SHP77 (cell line): ENCODE data around the gene SLC5A8.
"Not testable (repeated sequence)": the region's sequence is repeated elsewhere in the genome, so short reads cannot be mapped to it uniquely, and the experiment has no call there.

Source experiments
- DNase-seq, 2 experiments: peaks; one replicate each; lab custom pipeline; 2025; lab: John Stamatoyannopoulos, UW

SLC5A8 gene

DNA sequence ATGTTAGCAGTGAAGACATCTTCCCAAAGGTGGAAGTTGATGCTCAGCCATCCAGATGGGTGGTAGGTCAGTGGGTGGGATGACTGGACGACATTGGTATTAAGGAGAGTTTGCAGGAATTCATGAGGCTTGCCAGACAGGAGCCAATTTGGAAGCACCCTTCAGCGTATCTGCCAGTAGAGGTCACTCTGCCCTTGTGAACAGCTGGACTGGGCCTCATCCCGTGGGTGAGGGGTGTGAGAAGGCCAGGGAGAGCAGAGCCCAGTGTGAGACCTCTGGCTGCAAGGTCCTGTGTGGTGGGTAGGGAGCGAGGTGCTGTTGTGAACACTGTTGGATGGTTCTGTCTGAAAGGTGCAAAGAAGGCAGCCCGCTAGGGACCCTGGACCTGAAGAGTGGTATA, 37.7 kb downstream of the SLC5A8 start:
- no peak for DNase-seq

GRCh38 chr12:101168001-101168400, 42.0 kb downstream of the SLC5A8 start:
- DNase-seq = no peak

GRCh38 chr12:101166866-101167265, 43.2 kb downstream of the SLC5A8 start:
- no peak for DNase-seq

- no peak for DNase-seq
Observed at GRCh38 chr12:101165319-101165718, 44.7 kb downstream of the SLC5A8 start.

DNA sequence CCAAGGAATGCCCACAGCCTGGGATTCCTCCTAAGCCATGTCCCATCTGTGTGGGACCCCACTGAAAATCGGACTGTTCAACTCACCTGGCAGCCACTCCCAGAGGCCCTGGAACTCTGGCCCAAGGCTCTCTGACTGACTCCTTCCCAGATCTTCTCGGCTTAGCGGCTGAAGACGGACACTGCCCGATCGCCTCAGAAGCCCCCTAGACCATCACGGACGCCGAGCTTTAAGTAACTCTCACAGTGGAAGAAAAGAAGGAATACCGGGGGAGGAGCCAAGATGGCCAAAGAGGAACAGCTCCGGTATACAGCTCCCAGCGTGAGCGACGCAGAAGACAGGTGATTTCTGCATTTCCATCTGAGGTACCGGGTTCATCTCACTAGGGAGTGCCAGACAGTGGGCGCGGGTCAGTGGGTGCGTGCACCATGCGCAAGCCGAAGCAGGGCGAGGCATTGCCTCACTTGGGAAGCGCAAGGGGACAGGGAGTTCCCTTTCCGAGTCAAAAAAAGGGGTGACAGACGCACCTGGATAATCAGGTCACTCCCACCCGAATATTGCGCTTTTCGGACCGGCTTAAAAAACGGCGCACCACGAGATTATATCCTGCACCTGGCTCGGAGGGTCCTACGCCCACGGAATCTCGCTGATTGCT, 64.1 kb downstream of the SLC5A8 start:
- not testable (repeated sequence) for DNase-seq

GRCh38 chr12:101127521-101128219, 82.4 kb downstream of the SLC5A8 start:
- no peak for DNase-seq

- no peak for DNase-seq
Observed at GRCh38 chr12:101117842-101118241, 92.2 kb downstream of the SLC5A8 start.

GRCh38 chr12:101116911-101117310, 93.1 kb downstream of the SLC5A8 start:
- DNase-seq = no peak

- no peak for DNase-seq
Observed at GRCh38 chr12:101115326-101115725, 94.7 kb downstream of the SLC5A8 start.

- no peak for DNase-seq
Observed at GRCh38 chr12:101111441-101111840, 98.6 kb downstream of the SLC5A8 start.

DNA sequence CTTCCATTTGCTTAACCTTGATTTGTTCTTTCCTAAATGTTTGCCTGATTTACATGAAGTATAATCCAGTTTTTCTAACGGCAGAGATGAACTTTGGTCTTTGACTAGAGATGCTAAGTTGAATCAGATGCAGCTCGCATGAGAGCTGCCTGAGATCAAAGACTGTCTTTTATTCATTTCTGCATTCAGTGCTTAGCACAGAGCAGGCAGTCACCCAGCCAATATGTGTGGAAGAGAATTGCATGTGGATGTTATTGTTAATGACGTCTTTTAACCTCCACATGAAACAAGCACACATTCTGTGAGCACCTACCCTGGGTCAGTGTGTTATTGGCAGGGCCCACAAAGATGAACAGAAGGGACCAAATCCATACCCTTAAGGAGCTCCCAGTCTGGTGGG, 99.2 kb downstream of the SLC5A8 start:
- no peak for DNase-seq

DNA sequence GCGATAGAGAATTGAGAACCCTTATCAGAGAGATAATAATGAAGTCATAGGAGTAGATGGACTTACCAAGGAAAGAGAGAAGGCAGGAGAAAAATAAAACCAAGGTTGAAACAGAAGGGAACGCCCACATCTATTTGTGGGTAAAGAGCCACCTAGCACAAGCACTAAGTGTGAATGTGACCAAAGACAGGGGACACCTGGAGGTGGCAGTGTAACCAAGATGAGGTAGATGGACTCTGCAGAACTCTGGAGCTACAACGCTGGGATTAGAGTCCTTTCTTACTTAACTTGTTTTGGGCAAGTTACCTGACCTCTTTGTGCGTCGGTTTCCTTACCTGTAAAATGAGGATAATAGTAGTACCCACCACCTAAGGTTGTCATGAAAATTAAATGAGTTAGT, 101.9 kb downstream of the SLC5A8 start:
- DNase-seq = no peak

DNA sequence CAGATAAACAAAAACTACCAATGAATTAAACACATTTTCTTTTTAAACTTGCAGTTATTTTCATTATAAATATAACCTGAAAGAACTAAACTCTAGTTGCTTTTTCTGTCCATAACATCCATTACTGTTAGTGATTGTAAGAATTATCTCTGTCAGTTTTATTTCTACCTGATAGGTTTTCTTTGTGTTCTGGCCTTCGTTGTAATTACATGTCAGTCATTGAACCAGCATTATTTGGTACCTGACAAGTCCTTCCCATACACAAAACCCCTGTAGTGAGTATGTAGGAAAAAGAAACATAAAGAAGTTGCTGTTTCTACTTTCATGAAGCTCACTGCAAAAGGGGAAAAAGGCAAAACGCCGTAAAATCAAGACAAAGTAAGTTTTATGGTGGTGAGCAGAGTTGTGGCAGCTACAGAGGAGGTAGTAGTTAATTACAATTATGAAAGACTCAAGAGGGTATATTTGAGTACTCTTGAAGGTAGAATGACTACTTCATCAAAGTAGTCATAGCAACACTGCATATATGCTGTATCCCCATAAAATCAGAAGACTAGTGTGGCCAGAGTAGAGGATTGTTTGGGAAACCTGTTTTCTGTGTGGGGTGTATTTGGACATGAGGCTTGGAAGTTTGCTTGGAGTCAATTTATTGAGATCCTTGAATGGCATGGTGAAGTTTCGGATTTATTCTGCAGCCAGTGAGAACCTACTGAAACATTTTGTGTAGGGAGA, 102.8 kb downstream of the SLC5A8 start:
- DNase-seq = no peak
